ENCODE results near the gene SDF2L1. TPM values are rescaled to one million over a fixed set of nuclear protein-coding genes. Genes with fewer than 3 reads are reported as not detected.

The SDF2L1 gene
- total and polyA plus RNA-seq, 2 donors (not counting 3 experiments of a cell fraction or from before 2014, with no cell fraction given) = 66.7 to 79.5 TPM

GRCh38 chr22:21624880-21625791 lies 17.0 kb upstream of the SDF2L1 start:
- Histone ChIP-seq H4K20me1 (replicated peaks; ENCODE audit: control insufficient read depth, extremely low read depth, insufficient read depth, low read length) (no peaks in the 10 kb centered on the region), H3K27ac (ENCODE audit: insufficient read depth, low read depth, low read length) (no peak overlapping the region), H3K27me3 (ENCODE audit: control insufficient read depth in 2 of 2, insufficient read depth in 2 of 2, low read length in 2 of 2) (no peaks in the 10 kb centered on the region), H3K4me1 (ENCODE audit: control insufficient read depth, extremely low read depth, insufficient read depth, low read length) (no peaks in the 10 kb centered on the region), H3K4me3 (replicated peaks in 1 of 3; ENCODE audit: insufficient read depth in 1 of 3, low read depth in 1 of 3, low read length in 3 of 3) (no peak overlapping the region), H3K9me1 (replicated peaks; ENCODE audit: control insufficient read depth, extremely low read depth, insufficient read depth, low read length) (no peaks in the 10 kb centered on the region), H3K9me3 (replicated peaks; ENCODE audit: control insufficient read depth, insufficient read depth, low read length) (no peaks in the 10 kb centered on the region), H3K9ac (replicated peaks; ENCODE audit: extremely low read depth, insufficient read depth, low read length) (no peak overlapping the region), H3K4me2 (ENCODE audit: insufficient read depth, low read length) (no peak overlapping the region), H3K79me2 (ENCODE audit: control insufficient read depth, insufficient read depth, low read length) (peaks cover 42% of the 10 kb centered on the region), H3K36me3 (ENCODE audit: control insufficient read depth in 2 of 2, extremely low read depth in 1 of 2, insufficient read depth in 2 of 2, low read length in 2 of 2) (peaks cover 0 to 16% of the 10 kb centered on the region in 2 experiments), H2AFZ (ENCODE audit: low read depth, low read length) (no peak overlapping the region)
- no peak for DNase-seq (ENCODE audit: low read depth, low spot score)
- intact Hi-C loops (cut with micrococcal nuclease) = no loop called here
- dilution Hi-C loops (cut with MboI; ENCODE audit: extremely low pct_ligation_motif_present, low sequenced_read_pairs) = no loop called here
- FAIRE-seq = no peak
- no peak for TF ChIP-seq EZH2 (IDR thresholded peaks at IDR 0.05; ENCODE audit: borderline replicate concordance, low read depth, low read length, severe bottlenecking)
- peak; percentile 28 for TF ChIP-seq POLR2A (IDR thresholded peaks at IDR 0.05; ENCODE audit: low read depth, low read length)
- ChIA-PET POLR2A (no interaction called here), CTCF (interaction anchor here (0.6 to 1.8 kb wide), 4 partner anchors 11 to 51 kb away, joined by 3 to 8 read pairs (median 4); partner anchors contain the start of gene SDF2L1)
- no TSS peak for BruUV-seq (replicated peaks)

GRCh38 chr22:21626073-21626734 lies 15.9 kb upstream of the SDF2L1 start:
- TF ChIP-seq POLR2AphosphoS5 (IDR thresholded peaks at IDR 0.05; ENCODE audit: insufficient read depth, low read depth, low read length) (no peak), MYC (IDR thresholded peaks at IDR 0.05; ENCODE audit: low read depth, low read length) (no peak), FOS (IDR thresholded peaks at IDR 0.05; ENCODE audit: borderline replicate concordance, insufficient read depth, low read length) (no peak), MAX (IDR thresholded peaks at IDR 0.05; ENCODE audit: insufficient read depth, insufficient read length) (no peak), GATA2 (IDR thresholded peaks at IDR 0.05; ENCODE audit: insufficient read depth, insufficient read length, low read depth, low read length) (no peak)
- CTCF ChIA-PET = interaction anchor here (0.7 to 1.3 kb wide), 2 partner anchors 17 kb away, joined by 3 to 4 read pairs; no protein-coding TSS in a partner anchor
- Histone ChIP-seq H3K4me3 (replicated peaks in 1 of 3; ENCODE audit: insufficient read depth in 1 of 3, low read depth in 1 of 3, low read length in 3 of 3) (no peak overlapping the region), H3K9me1 (replicated peaks; ENCODE audit: control insufficient read depth, extremely low read depth, insufficient read depth, low read length) (no peaks in the 10 kb centered on the region), H2AFZ (ENCODE audit: low read depth, low read length) (no peak overlapping the region), H3K79me2 (ENCODE audit: control insufficient read depth, insufficient read depth, low read length) (peaks cover 31% of the 10 kb centered on the region), H3K27me3 (ENCODE audit: control insufficient read depth in 2 of 2, insufficient read depth in 2 of 2, low read length in 2 of 2) (no peaks in the 10 kb centered on the region), H3K4me2 (ENCODE audit: insufficient read depth, low read length) (no peak overlapping the region), H3K4me1 (ENCODE audit: control insufficient read depth, extremely low read depth, insufficient read depth, low read length) (no peaks in the 10 kb centered on the region), H4K20me1 (replicated peaks; ENCODE audit: control insufficient read depth, extremely low read depth, insufficient read depth, low read length) (no peaks in the 10 kb centered on the region), H3K27ac (ENCODE audit: insufficient read depth, low read depth, low read length) (no peak overlapping the region), H3K9ac (replicated peaks; ENCODE audit: extremely low read depth, insufficient read depth, low read length) (no peak overlapping the region), H3K36me3 (ENCODE audit: control insufficient read depth in 2 of 2, extremely low read depth in 1 of 2, insufficient read depth in 2 of 2, low read length in 2 of 2) (peaks cover 0 to 16% of the 10 kb centered on the region in 2 experiments), H3K9me3 (replicated peaks; ENCODE audit: control insufficient read depth, insufficient read depth, low read length) (no peaks in the 10 kb centered on the region)
- no peak for DNase-seq (ENCODE audit: low read depth, low spot score)
- POLR2A ChIA-PET = no interaction called here
- dilution Hi-C loops (cut with MboI; ENCODE audit: extremely low pct_ligation_motif_present, low sequenced_read_pairs) = no loop called here
- FAIRE-seq = no peak
- no TSS peak for BruUV-seq (replicated peaks)
- intact Hi-C loops (cut with micrococcal nuclease) = no loop called here
